NCI-H524 (cell line): ENCODE measurements around the gene IFRD1.
"Not testable (repeated sequence)": the region's sequence is repeated elsewhere in the genome, so short reads cannot be mapped to it uniquely, and the experiment has no call there.

Source experiments
- DNase-seq, 2 experiments: peaks; one replicate each; lab custom pipeline; 2025; lab: John Stamatoyannopoulos, UW

Gene IFRD1

GRCh38 chr7:112516418-112516817, 66.2 kb downstream of the IFRD1 start:
- DNase-seq = not testable (repeated sequence)

DNA sequence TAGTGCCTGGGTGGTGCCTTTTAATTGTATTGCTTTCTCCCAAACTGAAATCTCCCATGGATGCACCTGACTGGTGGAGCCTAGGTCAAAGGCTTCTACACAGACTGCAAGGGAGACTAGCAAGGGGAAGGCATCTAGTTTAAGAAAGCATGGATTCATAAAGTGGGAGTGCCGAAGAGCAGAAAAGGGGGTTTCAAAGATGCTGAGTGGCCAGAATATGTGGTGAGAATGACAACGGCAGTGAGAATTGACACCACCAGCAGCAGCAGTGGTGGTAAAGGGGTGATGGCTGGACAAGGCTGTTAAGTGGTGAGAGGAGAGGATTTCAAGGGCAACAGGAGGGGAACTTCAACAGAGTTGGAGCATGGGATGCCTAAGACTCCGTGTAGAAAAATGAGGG, 67.2 kb downstream of the IFRD1 start:
- no peak for DNase-seq

GRCh38 chr7:112520787-112521186, 70.5 kb downstream of the IFRD1 start:
- DNase-seq = no peak

DNA sequence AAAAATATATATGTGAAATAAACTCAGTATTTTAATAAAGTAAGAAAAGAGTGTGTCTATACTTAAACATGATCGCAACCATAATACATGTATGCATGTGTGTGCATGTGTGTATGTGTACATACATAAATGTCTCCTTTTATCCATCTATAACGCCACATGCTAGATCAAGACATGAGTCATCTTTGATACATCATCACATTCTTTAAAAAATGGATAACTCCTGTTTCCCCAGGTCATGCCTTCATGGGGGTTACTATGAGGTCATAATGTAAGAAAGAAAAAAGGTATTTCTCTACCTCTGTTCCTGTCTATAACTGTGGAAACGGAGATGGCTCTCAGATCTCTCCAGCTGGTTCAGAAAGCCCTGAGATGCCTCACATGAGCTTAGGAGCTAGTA, 71.7 kb downstream of the IFRD1 start:
- DNase-seq = no peak

DNA sequence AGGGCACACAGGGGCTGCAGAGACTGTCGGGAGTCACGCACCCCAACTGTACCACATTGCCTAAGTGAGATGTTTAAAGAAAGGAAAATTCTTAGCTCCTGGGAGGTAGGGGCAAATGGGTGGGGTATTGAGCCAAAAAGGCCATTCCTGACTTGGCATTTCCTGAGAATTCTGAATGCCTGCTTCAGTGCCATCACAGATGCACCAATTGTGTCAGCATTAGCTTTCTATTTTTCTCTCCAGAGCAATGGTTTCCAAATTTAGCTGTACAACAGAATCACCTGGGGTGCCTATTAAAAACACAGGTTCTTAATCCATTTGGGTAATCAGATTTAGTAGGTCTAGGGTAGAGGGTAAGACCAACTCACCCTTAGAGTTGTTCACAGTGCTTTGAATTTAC, 73.6 kb downstream of the IFRD1 start:
- no peak for DNase-seq
